ENCODE data around the gene EIF5A.
A peak's percentile ranks its signal among the peaks of the same experiment; 100 is the strongest.

EIF5A gene

DNA sequence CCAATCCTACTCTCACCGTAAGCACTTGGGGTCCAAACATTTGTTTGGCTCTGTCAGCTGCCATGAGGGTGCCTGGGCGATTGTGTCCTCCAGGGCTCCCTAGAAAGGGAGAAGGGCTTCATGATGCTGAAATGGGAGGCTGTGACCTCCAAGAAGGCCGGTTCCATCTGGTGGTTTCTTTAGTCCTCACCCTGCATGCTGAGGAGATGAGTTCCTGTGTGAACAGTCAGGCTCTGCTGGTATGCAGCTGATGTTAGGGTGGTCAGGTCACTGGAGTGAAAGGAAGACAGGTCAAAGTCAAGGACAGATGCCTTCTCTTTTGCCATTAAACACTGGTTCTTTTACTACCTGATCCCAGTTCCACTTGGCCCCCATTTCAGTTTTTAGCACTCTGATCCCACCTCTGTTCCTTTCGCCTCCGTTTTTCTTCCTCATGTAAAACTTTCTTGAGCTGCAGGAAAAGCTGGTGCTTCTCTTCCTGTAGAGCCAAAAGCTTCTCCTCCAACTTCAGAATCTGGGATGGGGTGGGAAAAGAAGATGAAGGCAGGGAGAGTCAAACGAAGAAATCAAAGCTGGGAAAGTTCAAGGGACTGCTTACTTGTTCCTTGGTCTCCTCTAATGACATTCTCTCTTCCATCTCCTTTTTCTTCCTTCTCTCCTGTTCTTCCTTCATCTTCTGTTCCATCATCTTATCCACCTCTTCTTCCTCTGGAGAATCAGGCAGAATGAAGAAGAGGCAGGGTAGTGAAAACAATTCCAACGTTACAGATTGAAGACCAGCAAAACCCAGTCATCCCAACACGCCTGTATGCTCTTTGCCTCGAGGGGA is 6.7 kb downstream of the EIF5A start:
- DNase-seq = no peak

DNA sequence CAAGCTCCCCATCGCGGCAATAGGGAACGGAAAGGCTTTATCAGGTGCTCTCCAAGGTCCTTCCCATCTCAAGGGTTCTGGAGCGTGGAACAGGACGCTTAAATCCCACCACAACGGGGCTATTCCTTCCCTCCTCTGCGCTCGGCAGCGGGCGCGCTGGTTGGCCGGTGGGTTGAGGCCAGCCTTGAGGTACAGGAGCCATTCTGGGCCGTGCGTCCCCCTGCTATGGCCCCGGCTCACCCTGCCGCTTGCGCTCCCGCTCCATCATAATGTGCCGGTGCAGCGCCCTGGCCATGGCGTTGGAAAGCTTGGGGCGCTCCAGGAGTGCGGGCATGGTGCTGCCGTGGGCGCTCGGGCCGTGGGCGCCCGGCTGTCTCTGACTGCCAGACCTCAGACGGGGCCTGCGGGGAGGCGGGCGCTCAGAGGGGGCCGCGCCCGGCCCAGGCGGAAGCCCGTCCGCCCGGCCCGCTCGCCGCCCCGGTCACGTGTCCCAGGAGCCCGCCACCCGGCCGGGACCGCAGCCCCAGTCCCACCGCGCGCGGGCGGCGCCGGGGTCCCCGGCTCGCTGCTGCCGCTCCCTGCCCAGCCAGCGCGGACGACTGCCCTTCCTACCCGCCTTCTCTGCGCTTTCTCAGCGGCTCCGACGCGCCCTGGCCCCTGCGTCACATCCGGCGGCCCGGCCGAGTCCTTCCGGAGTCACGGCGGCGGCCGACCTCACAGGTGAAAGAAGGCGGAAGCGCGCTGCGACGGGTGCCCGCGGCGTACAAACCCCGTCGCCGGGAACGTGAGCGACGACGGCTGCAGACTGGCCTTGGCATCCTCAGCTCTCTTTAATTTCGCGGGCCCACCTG is 7.5 kb downstream of the EIF5A start, which contains the start of gene GPS2:
Gene GPS2, minus strand, starts transcription at position 642 of the 851 bp plus-strand sequence. Its CDS starts 308 bp downstream, at position 334.
- peak; percentile 91 for DNase-seq

DNA sequence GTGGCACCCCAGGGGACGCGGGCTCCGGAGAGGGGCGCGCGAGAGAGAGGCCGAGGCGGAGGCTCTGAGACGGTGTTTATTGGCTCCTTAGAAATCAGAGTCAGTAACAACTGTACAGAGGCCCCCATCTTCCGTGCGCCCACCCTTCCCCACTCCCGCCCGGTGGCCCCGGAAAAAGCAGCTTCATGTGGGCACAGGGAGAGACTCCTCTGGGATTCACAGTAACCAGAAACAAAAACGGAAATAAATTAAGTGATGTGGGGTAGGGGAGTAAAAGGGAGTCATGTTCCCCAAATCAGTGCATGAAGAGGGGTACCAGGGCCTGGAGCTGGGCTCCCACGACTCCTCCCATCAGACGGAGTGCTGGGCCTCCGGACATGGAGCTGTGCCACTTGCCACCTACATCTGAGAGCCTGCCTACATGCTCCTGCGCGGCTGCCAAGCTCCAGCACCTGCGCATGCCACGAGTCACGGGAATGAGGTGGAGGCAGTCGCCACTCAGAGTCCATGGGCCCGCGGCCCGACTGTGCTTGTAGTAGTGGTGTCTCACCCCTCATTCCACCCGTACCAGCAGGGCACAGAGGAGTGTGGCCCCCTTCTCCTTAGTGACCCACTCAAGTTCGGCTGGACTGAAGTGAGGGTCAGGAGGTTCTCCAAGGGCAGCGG is 8.3 kb downstream of the EIF5A start:
- no peak for DNase-seq

DNA sequence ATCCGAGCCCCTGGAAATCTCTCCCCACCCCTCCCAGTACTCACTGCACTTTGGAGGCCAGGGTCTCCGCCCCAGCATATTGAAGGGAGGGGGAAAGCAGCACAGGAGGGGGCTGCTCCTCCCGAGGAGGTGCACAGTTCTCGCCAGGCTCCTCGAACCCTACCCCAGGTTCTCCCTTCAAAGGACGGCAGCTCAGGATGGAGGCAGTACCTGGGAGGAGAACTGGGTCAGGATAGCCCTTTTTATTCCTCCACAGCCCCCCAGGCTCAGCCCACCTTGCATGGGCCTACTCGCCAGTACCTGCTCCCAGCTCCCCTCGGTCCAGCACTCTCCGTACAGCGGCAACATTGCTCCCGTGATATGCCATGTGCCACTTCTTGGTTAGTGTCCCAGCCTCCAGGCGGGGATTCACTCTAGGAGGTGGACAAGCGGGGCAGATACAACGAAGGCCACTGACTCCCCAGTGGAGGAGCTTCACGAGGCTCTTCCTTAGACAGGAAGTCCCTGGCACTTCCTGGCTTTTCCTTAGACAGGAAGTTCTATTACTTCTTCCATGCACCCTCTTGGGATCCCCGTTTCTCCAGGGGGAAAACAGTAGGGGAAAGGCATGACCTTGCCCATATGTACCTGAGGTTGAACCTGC is 9.9 kb downstream of the EIF5A start:
- DNase-seq = no peak

DNA sequence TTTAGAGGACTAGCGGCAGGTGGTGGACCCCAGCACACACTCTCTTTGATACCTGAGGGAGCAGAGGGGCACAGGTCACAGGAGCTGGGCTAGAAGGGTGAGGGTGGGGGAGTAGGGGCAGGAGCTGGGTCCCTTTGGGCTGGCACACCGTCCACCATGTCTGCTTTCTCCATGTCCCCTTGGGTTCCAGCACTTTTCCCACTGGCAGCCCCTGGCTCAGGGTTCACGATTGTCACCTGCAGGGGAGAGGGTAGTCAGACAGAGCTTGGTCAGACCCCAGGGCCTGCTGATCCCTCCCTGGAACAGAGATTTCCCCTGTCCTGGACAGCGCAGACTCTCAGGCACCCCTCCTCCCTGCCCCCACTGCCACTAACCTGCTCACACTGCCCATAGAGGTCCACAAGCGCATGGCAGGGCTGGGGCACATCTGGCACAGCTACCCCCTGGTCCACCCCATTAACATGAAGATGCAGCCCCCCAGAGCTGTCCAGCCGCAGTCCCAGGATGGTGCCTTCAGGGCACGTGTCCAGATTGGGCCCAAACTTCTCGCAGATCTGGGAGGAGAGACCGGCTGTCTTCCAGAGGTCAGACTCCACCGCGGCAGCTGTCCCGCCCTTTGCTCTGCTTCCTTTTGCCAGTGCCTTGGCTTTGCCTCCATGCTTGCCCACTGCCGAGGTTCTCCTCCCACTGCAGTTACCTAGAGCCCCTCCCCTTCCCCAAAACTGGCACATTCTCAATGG is 10.9 kb downstream of the EIF5A start:
- DNase-seq = no peak

DNA sequence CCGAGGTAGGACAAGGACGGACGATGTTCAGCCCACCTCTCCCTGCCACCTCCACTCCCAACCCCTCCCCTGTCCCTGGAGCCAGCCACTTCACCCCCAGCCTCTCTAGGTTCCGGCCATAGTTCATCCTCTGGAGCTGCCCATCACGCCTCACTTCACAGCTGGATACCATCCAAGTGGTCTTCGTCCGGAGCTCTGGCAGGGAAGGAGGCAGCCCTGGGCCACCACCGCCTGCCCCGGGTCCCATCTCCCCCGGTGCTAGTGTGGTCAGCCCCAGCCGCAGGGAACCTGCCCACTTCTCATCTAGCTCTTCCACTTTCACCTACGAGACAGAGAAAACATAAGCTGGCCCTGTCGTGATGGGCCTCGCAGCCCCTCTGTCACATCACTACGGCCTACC is 14.0 kb downstream of the EIF5A start:
- no peak for DNase-seq

DNA sequence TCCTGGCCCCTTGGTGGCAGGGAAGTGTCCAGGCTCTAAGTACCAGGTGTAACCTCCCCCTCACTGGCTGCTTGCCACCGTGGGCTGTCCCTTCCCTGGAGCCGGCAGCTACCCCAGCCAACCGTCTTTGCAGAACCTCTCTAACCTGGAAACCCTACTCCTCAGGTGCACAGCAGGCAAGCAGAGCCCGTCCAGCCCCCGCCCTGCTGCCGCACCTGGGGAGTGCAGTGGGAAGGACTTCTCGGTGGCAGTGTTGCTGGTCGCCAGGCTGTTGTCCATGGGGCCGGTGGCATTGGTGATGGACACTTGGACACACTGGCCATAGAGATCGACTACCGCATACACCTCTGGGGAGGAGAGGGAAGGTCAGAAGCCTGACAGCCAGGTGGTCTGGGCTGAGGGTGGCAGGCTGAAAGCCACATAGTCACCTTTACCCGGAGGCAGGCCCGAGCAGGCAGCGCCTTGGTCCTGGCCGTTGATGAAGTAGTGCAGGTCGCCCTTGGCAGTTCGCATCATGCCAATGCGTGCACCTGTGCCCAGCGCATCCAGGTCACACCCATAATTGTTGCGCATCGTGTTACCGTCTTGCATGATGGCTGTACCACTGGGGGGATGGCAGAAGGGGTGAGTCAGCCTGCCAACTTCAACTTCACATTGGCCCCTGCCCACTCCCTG is 15.2 kb downstream of the EIF5A start:
- DNase-seq = no peak

DNA sequence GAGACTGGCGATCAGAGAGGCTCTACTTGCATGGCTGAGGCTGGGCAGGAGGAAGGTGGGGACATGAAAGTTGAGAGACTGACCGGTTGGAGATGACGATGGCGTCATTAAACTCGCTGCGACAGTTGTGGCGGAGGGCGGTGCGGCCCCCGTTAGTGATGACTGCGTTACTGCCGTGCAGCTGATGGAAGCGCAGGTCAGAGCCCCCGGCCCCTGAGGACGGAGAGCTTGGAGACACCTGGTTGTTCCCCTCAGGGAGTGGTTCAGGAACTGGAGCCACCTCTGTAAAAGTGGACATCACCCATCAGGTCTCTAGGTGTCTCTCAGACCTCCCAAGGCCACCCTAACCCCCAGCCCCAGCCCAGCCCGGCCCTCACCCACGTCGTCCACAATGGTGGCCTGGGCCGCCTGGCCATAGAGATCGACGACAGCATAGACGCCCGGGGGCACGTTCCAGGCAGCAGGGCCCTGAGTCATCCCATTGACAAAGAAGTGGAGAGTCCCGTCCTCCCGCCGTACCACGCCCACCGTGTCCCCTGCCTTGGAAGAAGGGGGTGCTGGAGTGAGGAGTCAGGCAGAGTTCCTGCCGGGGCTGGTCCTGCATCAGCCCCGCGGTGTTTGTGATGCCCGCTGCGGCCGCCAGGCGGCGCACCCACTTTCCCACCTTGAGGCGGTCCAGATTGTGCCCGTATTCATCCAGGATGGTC is 16.5 kb downstream of the EIF5A start:
- no peak for DNase-seq

DNA sequence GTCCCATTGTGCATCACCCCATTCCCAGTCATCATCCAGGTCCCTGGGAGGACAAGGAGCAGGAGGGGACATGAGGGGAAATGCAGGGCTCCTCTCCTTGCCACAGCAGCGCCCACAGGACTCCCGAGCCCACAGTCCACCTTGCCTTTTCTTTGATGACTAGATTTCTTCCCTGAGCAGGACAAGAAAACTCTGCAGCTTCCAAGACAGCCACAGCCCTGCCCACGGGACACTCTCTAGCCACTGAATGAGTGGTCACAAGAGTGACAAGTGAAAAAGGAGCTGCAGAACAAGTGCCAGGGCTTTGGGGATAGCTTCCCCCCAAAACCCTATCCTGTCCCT is 17.0 kb downstream of the EIF5A start:
- DNase-seq = no peak

DNA sequence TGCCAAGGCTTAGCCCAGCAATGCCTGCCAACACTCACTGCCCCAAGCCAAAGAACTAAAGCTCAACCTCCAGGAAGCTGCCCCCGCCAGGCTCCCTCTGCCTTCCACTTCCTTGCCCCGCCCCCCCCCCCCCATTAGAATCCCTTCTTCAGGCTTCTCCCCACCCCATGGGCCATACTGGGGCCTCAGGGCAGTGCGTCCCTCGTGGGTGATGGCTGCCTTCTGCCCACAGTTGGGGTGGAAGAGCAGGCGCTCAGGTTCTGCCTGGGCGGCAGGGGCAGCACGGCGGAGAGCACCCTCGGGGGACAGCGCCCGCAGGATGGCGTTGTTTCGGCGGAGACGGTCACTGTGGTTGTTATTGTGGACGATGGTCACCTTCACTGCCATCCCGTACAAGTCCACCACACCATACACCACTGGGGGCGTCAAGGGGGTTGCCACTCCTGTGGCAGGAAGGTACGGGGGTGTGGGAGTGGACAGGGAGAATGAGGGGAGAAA is 17.7 kb downstream of the EIF5A start:
- no peak for DNase-seq

DNA sequence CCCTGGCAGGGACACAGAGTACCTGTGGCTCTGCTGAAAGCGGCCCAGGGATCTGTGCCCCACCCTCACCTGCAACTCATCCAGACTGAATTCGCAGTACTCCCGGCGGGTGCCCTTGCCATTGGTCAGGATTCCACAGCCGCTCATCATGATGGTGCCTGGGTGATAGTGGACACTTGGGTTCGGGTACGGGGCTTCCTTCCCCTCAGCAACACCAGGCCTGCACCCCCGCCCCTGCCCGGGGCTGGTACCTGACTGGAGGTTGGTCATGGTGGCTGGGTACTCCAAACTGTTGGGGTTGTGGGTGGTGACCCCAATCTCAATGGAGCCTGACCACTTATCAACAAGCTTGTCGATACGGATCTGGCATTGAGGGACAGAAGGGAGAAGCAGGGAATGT is 18.8 kb downstream of the EIF5A start:
- DNase-seq = no peak

DNA sequence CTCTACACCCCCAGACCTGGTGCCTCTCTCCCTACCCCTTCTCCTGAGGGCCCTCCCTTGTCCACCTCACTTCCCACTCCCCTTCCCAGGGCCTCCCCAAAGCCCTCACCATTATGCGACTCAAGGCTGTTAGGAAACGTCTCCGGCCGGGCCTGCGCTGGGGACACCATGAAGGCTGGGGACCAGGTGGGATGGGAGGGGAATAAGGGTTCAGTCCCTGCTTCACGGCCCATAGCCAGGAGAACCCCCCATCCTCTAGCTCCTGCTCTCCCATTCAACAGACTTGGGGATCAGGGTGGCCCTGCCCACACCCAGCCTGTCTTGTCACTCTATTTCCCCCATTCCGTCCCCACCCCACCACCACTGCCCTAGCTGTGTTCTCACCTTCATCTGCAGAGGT is 19.6 kb downstream of the EIF5A start:
- DNase-seq = no peak

DNA sequence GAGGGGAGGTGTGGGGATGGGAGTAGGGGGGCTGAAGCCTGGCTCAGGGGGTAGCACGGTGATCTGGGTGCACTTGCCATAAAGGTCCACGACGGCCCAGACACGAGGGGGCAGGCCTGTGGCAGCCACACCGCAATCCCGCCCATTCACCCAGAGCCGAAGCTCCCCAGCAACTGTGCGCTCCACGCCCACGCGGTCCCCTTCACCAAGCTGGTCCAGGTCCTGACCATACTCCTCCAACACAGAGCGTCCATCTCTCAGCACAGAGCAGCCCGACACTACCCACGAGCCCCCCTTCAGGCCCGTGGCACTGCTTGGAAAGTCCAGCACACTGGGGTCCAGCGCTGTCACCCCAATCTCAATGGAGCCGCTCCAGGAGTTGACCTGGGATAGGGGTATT is 20.1 kb downstream of the EIF5A start:
- no peak for DNase-seq

DNA sequence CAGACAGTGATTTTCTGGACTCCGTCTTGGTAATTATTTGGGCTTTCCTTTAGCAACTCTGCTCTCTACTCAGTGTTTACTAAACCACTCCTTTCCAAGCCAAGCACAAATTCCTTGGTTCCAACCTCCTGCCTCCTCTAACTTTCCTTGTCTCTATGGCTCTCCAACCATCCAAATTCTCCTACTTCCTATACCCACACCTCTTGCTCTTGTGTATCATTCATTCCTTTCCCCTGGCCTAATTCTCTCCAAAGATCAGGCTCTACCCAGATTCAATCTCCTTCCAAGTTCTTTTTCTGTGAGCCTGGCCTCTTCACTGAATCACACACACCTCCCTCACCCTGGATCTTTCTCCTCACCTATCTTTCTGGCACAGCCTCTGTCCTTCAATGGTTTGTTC is 20.6 kb downstream of the EIF5A start:
- DNase-seq = no peak

DNA sequence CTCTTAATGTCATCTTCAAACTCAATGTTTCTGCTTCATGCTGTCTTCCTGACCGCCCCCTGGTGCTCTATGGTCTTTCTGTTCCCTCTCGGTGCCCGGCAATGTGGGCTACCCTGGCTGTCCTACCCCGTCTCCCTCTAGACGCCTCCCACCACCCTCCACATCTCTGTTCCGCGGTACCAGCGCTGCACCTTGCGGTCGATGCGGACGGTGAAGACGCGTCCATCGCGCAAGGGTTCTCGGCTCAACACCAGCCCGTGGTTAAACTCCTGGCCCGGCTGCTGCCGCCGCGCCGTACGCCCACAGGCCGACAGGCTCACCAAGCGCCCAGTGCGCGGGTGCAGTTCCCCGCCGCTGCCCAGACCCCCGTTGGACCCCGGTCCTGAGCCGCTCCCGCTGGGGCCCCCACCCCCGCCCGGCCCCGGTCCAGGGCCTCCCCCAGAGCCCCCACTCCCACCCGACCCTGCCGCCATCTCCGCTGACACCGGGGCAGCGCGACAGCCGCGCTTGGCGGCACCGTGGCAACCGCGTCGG is 21.5 kb downstream of the EIF5A start, which contains the start of gene NEURL4:
Gene NEURL4, minus strand, starts transcription at position 496 of the 534 bp plus-strand sequence. Its CDS starts 23 bp downstream, at position 473.
- no peak for DNase-seq

DNA sequence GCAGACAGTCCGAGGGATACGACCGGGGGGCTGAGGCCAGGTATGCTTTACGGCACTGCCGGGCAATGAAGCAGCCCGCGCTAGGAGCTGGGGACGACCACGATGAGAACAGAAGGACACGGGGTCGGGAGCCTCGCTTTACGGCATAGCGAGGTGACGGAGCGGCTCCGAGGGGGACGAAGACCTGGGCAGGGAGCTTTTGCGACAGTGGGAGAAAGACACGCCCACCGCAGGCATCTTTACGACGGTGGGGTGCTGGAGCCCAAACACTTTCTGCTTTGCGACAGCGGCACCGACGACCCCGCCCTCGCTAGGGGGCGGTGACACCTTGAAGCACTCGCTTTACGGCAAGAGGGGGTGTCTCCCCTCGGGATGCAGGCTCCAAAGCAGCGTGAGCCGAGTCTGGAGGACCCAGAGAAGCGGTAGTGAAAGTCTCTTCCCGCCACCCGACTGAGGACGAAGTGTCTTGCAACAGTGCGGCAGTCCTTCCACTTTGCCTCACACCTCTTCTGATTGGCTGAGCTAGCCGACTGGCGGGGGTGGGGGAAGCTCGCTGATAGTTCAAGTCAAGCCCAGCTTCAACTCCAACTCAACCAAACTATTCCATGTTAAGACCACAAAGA is 22.1 kb downstream of the EIF5A start:
- DNase-seq = peak; percentile 99

DNA sequence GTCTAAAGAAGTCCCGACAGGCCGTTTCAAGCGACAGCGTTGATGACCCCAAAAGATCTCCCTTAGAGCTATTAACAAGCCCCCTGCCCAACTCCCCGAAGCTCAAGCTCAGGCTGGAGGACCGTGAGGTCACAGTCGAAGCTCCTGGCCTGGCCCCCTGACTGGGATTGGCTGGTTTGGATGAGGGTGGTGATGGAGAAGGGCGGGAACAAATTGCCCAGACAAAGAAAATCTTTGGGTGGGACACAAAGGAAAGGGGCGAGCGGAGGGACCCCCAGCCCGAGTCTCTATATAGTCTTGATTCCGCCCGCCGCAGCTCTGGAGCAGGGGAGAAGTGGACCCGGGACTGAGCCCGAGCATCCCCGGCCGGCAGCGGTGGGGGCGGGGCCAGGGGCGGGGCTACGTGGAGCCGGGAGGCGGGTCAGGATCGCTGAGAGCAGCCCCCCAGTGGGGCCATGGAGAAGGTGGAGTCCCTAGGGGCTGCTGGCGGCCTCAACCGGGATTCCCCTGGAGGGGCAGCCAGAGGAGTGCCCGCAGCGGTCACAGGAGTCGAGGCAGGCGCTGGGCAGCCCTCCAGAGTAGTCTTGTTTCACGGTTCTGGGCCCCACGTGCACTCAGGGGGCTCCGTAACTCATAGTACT is 22.7 kb downstream of the EIF5A start:
- DNase-seq = peak; percentile 91

DNA sequence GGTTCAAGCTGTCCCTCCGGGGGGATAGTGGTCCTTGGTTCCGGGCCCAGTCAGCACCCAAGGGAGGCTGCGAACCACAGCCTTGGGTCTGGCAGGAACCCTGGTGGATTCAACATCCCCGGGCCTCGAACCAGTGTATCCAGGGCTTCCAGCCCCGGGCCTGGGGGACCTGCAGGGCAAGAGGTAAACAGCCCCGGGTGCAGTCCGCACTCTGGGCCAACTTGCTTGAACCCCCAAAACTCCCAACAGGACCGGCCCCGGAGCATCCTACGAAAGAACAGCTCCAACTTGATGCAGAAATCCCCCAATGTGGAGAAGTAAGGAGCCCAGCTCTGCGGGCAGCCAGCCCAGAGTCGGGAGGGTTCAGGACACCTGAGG is 23.2 kb downstream of the EIF5A start:
- no peak for DNase-seq

DNA sequence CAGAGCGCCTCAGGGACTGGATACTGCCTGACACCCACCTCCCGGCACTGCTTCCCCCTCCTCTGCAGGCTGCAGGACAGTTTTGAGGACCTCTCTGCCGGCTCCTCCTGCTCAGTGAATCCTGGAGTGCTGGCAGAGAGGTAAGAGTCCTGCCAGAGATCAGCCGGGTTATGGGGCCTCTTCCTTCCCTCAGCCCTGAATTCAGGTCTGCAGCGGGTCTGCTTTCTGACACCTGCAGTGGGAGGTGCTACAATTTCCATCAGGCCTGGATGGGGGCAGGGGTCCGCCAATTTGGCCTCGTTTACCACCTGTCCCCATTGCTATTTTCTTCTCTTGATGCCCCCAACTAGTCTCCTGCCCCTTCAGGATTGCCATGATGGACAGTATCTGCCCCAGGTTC is 24.7 kb downstream of the EIF5A start:
- DNase-seq = no peak
